Caco-2 (cell line): ENCODE measurements around the gene SLC18A3. TPM values are rescaled to one million over a fixed set of nuclear protein-coding genes. Genes with fewer than 3 reads are reported as not detected.

ENCODE experiments used
- BruUV-seq: library from RNA; stranded (reverse); fragments of 400-500 nt; replicated peaks from 2 replicates; lab custom pipeline; 2021; lab: Mats Ljungman, UMichigan
- CTCF ChIA-PET: fragments of 300-600 bp; sonication (Branson Sonifier 250); formaldehyde crosslinking; loops from one replicate; lab custom pipeline; 2022; ENCODE audit warnings: antibody characterized with exemption; lab: Charles Lee
- POLR2A ChIA-PET: fragments of 300-600 bp; sonication (Branson Sonifier 250); formaldehyde crosslinking; loops from one replicate; lab custom pipeline; 2022; ENCODE audit warnings: antibody characterized with exemption; lab: Charles Lee
- DNase-seq, 2 experiments: peaks; one replicate each; pipeline versions ENCODE4 v3.0.0 to v3.0.0-alpha.2; 2020 to 2022
- H3K27me3 ChIP-seq: replicated peaks from 2 replicates; pipeline ENCODE4 v1.6.0; 2011; ENCODE audit warnings: low read length; ENCODE audit not compliant: control insufficient read depth, insufficient read depth
- H3K36me3 ChIP-seq: 2 replicates; pipeline ENCODE4 v1.5.1; 2011; ENCODE audit warnings: low read length; ENCODE audit not compliant: control insufficient read depth, insufficient read depth
- H3K4me1 ChIP-seq: fragments of 250-450 bp; sonication (Bioruptor Pico); 2 replicates; pipeline ENCODE4 v1.5.1; 2020; ENCODE audit warnings: mild to moderate bottlenecking
- H3K4me3 ChIP-seq: 2 replicates; pipeline ENCODE4 v1.5.1; 2011; ENCODE audit warnings: low read depth, mild to moderate bottlenecking, control low read depth, low read length
- H3K9me3 ChIP-seq: fragments of 250-450 bp; sonication (Bioruptor Pico); 2 replicates; pipeline ENCODE4 v1.5.1; 2020; ENCODE audit warnings: mild to moderate bottlenecking, moderate library complexity
- H3K27ac Mint-ChIP-seq: one replicate; pipeline ENCODE4 v1.8.0; 2022; ENCODE audit warnings: mixed read lengths; ENCODE audit not compliant: unreplicated experiment
- H3K27me3 Mint-ChIP-seq: one replicate; pipeline ENCODE4 v1.8.0; 2022; ENCODE audit warnings: mixed read lengths; ENCODE audit not compliant: insufficient read depth, unreplicated experiment
- H3K36me3 Mint-ChIP-seq: one replicate; pipeline ENCODE4 v1.8.0; 2022; ENCODE audit warnings: mild to moderate bottlenecking, mixed read lengths; ENCODE audit not compliant: insufficient read depth, unreplicated experiment
- H3K4me1 Mint-ChIP-seq: one replicate; pipeline ENCODE4 v1.8.0; 2022; ENCODE audit warnings: low read depth, mixed read lengths; ENCODE audit not compliant: unreplicated experiment
- H3K4me3 Mint-ChIP-seq: one replicate; pipeline ENCODE4 v1.8.0; 2022; ENCODE audit warnings: mild to moderate bottlenecking, moderate library complexity, mixed read lengths; ENCODE audit not compliant: unreplicated experiment
- H3K9me3 Mint-ChIP-seq: one replicate; pipeline ENCODE4 v1.8.0; 2022; ENCODE audit warnings: mixed read lengths; ENCODE audit not compliant: unreplicated experiment
- CTCF ChIP-seq, 2 experiments: fragments of 200-600 bp in 1 of 2; IDR thresholded peaks; 1 replicate in 1 of 2; 2 replicates in 1 of 2; pipeline versions ENCODE4 v1.5.1 to v1.8.0; 2011 to 2022; ENCODE audit warnings: antibody characterized with exemption in 1 of 2, control low read depth in 1 of 2, inconsistent platforms in 1 of 2, low read depth in 1 of 2, low read length in 1 of 2, mild to moderate bottlenecking in 1 of 2, moderate library complexity in 1 of 2; ENCODE audit not compliant: insufficient read depth in 1 of 2, severe bottlenecking in 1 of 2, unreplicated experiment in 1 of 2
- intact Hi-C: fragments of 100-400 bp; cut with micrococcal nuclease; formaldehyde crosslinking; loops from one replicate; pipeline ENCODE4 v1.10.0; 2022; ENCODE audit not compliant: unreplicated experiment
- total RNA-seq: library from RNA; stranded (reverse); gene quantifications from 2 replicates; pipeline ENCODE4 v1.2.3, GENCODE V29; 2022

SLC18A3 gene
- total RNA-seq, 1 experiment from 2014 or later: not detected

DNA sequence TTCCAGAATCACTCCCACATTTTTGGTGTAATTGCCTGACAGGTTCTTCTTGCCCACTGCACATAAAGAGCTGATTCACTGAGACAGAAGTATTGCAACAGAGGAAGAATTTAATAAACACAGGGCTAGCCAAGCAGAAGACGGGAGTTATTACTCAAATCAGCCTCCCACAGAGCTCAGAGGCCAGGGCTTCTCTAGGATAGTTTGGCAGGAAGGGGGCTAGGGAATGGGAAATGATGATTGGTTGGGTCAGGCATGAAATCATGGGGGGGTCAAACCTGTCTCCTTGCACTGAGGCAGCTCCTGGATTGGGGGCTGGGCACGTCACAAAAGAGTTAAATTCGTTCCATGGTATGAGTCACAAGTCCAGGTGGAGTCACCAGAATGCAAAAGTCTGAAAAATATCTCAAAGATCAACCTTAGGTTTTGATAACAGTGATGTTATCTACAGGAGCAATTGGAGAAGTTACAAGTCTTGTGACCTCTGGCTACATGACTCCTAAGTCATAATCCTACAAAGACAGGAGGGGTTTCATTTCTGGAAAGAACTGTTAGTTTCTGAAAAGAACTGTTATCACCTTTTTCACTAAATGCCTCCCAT, 41.0 kb upstream of the SLC18A3 start:
- Mint-ChIP-seq H3K9me3 (peaks cover 21% of the 10 kb centered on the region), H3K27me3 (peaks cover 2% of the 10 kb centered on the region), H3K4me3 (peak overlapping the region; percentile 3), H3K4me1 (peaks cover 7% of the 10 kb centered on the region), H3K27ac (peak overlapping the region; percentile 46), H3K36me3 (peaks cover 9% of the 10 kb centered on the region)
- Histone ChIP-seq H3K36me3 (no peaks in the 10 kb centered on the region), H3K27me3 (no peaks in the 10 kb centered on the region), H3K9me3 (peaks cover 10% of the 10 kb centered on the region; the same call in 1 of the 2 replicates), H3K4me1 (peaks cover 22% of the 10 kb centered on the region), H3K4me3 (no peak overlapping the region)
- ChIA-PET POLR2A (interaction anchor here (0.5 kb wide), 1 partner anchor 9 kb away, joined by 3 read pairs; no protein-coding TSS in a partner anchor), CTCF (interaction anchor here (1.7 kb wide), 1 partner anchor 17 kb away, joined by 6 read pairs; no protein-coding TSS in a partner anchor)
- no peak for TF ChIP-seq CTCF (IDR thresholded peaks at IDR 0.05; ENCODE audit: insufficient read depth in 1 of 2, low read depth in 1 of 2, low read length in 1 of 2, severe bottlenecking in 1 of 2, unreplicated experiment in 1 of 2)
- DNase-seq: peak in 1 of 2 experiments; percentile 51
- no TSS peak for BruUV-seq
- intact Hi-C loops: no loop called here

DNA sequence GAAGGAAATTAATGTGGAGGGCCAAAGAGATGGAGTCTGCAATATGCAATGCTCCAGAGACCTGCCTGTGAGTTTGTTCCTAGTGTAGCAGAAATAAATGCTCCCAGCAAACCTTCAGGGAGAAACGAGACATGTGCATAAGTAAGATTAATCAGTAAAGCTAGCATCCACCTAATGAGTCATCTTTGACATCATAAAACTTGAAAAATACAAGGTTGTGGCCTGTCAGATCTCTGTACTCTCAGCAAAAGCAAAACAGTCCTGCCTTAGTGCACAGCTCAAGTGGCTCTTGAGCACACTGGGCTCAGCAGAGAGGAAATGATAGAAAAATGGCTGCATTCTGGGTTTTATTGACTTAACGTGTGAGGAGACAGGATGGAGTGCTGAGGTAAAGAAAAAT, 38.7 kb upstream of the SLC18A3 start:
- Histone ChIP-seq H3K4me3 (no peak overlapping the region), H3K9me3 (peaks cover 10% of the 10 kb centered on the region; the same call in 1 of the 2 replicates), H3K27me3 (no peaks in the 10 kb centered on the region), H3K4me1 (peaks cover 22% of the 10 kb centered on the region), H3K36me3 (no peaks in the 10 kb centered on the region)
- DNase-seq: no peak
- H3K27me3 Mint-ChIP-seq: no peaks in the 10 kb centered on the region
- peaks cover 7% of the 10 kb centered on the region for H3K4me1 Mint-ChIP-seq
- no peak overlapping the region for H3K27ac Mint-ChIP-seq
- CTCF ChIA-PET: no interaction called here
- H3K36me3 Mint-ChIP-seq: peaks cover 9% of the 10 kb centered on the region
- no peak for TF ChIP-seq CTCF (IDR thresholded peaks at IDR 0.05; ENCODE audit: insufficient read depth in 1 of 2, low read depth in 1 of 2, low read length in 1 of 2, severe bottlenecking in 1 of 2, unreplicated experiment in 1 of 2)
- intact Hi-C loops: no loop called here
- H3K9me3 Mint-ChIP-seq: peaks cover 21% of the 10 kb centered on the region
- no TSS peak for BruUV-seq
- POLR2A ChIA-PET: no interaction called here
- H3K4me3 Mint-ChIP-seq: no peak overlapping the region

DNA sequence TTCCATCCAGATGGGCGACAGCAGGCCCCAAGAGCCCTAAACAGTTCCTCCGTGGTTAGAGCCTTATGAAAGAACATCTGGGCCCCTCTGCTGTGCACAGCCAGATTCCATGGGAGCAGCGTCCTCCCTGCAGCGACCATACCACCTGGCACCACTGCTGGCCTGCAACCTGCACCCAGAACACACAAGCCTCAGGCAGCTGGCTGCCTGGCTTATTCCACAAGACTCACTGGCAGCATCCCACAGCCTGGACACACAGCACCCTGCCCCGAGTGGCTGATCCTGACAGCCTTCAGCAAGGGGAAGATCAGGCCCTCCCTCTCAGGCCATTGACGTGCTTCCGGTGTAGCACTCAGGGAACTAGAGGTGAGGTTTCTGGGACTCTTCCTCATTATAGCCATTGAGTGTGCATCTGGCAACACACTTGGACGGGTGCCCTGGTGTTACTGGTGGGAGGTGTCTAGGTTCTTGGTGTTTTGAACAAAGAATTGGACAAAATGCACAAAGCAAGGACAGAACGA, 37.5 kb upstream of the SLC18A3 start:
- Histone ChIP-seq H3K4me3 (no peak overlapping the region), H3K27me3 (no peaks in the 10 kb centered on the region), H3K36me3 (no peaks in the 10 kb centered on the region), H3K4me1 (peaks cover 22% of the 10 kb centered on the region), H3K9me3 (peaks cover 10% of the 10 kb centered on the region; the same call in 1 of the 2 replicates)
- intact Hi-C loops: no loop called here
- TF ChIP-seq CTCF (IDR thresholded peaks at IDR 0.05; ENCODE audit: insufficient read depth in 1 of 2, low read depth in 1 of 2, low read length in 1 of 2, severe bottlenecking in 1 of 2, unreplicated experiment in 1 of 2): no peak
- Mint-ChIP-seq H3K27ac (no peak overlapping the region), H3K36me3 (peaks cover 9% of the 10 kb centered on the region), H3K9me3 (peaks cover 18% of the 10 kb centered on the region), H3K4me3 (no peak overlapping the region), H3K27me3 (no peaks in the 10 kb centered on the region), H3K4me1 (peaks cover 7% of the 10 kb centered on the region)
- DNase-seq: no peak
- ChIA-PET POLR2A (no interaction called here), CTCF (no interaction called here)
- no TSS peak for BruUV-seq
